CD4-positive, alpha-beta T cell treated with Interleukin-1 beta for 1 hour (primary cell): ENCODE data around the gene FER1L5.
A peak's percentile ranks its signal among the peaks of the same experiment; 100 is the strongest.

ENCODE experiments used
- DNase-seq, 2 donors: peaks; one replicate each; pipeline ENCODE4 v3.0.0-alpha.2; 2020 to 2022

FER1L5 gene

DNA sequence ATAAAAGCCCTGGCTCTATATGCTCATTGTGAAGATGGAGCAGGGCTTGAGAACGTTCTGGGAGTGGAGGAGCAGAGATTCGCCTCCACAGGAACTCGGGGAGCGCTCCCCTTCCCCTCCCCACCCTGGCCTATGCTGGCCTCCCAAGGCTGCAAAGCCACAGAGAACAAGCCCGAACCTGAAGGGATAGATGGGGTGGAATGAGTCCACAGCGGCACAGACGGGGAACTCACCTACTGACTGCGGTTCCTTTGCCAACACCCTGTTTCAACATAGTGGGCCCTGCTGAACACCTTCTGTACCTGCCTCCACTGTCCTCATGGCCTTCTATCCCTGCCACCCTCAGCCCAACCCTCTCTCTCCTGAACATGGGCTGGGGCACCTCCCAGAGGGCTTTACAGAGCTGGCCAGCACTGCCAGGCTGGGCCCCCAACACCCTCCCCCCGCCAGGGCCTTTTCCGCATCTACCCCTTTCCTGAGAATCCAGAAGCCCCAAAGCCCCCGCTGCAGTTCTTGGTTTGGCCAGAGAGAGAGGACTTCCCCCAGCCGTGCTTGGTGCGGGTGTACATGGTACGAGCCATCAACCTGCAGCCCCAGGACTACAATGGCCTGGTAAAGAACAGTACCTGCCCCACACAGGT, 55.8 kb downstream of the FER1L5 start:
- no peak for DNase-seq

DNA sequence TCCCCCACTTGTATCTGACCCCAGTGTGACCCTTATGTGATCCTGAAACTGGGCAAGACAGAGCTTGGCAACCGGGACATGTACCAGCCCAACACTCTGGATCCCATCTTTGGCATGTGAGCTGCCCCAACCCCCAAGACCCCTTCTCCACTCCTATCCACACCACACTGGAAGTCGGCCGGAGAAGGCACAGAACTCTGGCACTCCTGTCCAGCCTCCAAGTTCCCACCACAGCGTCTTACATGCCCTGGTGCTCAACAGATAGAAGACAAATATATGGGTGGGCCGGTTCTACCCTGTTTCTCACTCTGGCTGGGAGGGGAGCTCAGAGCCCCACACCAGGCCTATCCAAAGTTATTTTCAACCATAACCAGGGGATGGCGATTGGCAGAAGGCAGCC, 56.5 kb downstream of the FER1L5 start:
- DNase-seq = no peak

DNA sequence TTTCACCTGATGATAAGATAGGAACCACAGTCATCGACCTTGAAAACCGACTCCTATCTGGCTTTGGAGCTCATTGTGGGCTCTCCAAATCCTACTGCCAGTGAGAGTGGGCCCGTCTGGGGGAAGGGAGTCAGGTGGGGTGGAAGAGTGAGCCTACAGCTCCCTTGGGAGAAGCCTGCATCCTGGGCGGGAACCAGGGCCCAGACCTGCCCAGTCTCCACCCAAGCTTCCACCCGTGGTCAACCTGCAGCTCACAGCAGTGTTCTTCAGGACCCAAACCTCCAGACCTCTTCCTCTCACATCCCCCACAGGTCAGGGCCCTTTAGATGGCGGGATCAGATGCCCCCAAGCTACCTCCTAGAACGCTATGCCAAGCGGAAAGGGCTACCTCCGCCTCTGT, 57.1 kb downstream of the FER1L5 start:
- no peak for DNase-seq

DNA sequence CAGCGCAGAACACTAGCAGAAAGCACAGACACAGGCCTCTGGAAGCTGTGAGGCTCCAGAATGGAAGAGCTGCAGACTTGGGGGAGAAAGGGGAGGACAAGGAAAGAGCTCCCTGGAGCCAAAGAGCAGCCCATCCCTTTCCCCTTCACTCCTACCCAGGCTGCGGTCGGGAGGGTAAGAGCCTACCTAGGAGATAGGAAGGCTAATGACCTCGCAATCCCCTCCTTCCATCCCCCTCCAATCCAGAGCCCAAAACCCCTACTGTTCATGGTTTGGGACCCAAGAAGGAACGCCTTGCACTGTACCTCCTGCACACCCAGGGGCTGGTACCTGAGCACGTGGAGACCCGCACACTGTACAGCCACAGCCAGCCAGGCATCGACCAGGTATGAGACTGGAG, 57.5 kb downstream of the FER1L5 start:
- no peak for DNase-seq

DNA sequence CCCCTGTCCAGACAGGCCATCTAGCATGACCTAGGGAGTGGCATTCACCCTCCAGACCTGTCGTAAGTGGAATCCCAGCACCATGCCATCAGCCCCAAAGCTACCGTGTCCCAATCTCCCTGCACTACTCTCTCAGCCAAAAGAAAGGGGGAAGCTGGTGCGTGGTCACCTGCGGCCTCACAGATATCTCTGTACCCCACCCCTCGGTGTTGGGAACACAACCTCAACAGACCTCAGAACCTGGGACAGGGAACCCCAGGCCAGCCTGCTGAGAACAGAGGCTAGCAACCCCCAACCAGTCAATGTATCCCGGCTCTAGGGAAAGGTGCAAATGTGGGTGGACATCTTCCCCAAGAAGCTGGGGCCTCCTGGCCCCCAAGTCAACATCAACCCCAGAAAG, 59.1 kb downstream of the FER1L5 start:
- DNase-seq = no peak

DNA sequence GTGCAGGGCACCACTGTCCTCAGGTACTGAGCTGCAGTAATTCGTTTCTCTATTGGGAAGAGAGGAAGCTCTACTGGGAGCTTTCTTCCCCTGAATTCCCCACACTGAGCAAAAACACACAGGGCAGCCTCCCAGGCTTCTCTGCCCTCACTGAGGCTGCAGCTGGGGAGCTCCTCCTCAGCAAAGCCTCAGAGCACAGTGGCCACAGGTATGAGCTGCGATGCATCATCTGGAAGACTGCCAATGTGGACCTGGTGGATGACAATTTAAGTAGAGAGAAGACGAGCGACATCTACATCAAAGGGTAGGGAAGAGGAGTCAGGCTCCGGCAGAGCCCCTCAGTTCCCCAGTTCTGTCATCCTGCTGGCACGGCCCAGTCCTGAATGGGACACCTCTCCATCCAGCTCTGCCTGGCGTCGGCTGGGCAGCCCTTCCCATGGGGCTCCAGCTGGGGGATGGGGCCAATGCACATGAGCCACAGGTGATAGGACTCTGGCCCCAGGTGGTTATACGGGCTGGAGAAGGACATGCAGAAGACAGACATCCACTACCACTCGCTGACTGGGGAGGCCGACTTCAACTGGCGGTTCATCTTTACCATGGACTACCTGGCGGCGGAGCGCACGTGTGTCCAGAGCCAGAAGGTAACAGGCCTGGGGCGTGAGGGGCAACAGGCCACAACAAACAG, 59.7 kb downstream of the FER1L5 start:
- no peak for DNase-seq

DNA sequence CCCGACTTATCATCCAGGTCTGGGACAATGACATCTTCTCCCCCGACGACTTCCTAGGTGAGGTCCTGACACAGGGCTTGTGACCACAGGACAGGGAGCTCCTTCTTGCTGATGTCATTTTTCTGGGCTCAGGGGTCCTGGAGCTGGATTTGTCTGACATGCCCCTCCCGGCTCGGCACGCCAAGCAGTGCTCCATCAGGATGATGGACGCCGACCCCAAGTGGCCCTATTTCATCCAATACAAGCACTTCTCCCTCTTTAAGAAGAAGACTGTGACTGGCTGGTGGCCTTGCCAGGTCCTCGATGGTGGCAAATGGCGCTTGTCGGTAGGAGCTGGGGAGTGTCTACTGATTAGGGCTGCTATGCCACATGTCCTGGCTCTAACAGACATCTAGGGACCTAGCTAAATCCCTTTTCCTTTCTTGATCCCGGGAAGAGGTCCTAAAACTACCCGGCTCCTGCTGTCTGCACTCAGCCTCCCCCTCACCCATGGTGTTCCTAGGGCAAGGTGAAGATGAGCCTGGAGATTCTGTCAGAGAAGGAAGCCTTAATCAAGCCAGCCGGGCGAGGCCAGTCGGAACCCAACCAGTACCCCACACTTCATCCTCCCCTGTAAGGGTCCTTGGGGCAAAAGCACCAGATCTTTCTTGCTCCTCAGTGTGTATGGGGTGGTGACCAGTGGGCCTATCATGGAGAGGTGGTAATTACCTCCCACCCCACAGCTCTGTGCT, 60.6 kb downstream of the FER1L5 start:
- DNase-seq = no peak

DNA sequence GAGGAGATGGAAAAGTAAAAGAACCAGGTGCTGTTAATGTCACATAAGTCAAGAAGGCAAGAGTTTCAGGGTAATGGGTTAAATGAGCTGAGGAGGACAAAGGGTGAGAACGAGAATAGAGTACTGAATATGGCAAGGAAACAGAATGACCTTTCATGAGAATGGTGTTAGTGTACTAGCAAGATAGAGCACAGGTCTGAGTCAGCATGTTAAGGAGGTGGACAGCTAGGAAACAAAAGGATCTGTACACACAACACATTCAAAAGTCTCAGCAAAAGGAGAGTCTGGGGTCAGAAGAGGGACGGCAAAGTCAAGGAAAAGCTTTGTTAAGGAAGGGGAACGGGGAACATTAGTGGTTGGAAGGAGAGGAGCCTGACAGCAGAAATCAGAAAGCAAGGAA, 68.4 kb downstream of the FER1L5 start:
- DNase-seq = no peak

DNA sequence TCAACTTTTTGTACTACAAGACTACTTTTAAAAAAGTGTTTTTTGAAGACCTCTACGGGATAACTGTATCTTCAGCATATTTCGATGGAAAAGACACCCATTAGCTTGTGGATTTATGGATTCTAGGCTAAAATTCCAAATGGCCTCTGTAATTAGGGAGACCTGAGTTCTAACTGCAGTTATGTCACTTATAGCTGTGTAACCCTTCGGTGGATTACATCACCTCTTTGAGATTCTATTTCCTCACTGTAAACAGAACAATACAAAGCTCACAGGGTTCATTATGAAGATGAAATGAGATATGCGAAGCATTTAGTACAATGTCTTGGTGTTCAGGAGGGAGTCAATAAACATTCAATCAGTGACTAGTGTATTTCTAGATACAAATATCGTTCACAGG, 73.1 kb downstream of the FER1L5 start:
- no peak for DNase-seq

DNA sequence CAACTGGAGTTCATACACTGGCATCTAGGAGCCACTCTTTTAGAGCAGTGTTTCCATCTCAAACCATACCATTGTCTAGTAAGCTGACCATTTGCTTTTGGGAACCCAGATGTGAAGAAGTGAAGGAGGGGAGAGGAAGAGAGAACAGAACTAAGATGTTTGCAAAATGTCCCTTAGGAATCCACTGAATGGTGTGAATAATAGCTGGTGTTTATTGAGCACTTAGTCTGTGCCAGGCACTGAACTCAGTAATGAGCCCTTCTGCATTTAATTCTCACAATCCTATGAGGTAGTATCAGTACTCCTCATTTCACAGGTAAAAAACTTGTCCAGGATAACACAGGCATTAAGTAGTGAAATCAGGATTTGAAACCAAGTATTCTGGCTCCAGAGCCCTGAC, 73.8 kb downstream of the FER1L5 start:
- no peak for DNase-seq

DNA sequence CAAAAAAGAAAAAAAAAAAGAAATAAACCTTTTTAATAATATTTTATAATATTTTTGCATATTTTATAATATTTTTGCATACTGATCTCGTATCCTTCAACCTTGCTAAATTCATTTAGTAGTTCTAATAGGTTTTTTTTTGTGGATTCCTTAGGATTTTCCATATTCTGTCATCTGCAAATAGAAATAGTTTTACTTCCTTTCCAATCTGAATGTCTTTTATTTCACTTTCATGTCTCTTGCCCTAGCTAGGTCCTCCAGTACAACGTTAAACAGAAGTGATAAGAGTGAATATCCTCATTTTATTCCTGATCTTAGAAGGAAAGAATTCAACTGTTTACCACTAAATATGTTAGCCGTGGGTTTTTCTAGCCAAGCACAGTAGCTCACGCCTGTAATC, 83.6 kb downstream of the FER1L5 start:
- DNase-seq = no peak

DNA sequence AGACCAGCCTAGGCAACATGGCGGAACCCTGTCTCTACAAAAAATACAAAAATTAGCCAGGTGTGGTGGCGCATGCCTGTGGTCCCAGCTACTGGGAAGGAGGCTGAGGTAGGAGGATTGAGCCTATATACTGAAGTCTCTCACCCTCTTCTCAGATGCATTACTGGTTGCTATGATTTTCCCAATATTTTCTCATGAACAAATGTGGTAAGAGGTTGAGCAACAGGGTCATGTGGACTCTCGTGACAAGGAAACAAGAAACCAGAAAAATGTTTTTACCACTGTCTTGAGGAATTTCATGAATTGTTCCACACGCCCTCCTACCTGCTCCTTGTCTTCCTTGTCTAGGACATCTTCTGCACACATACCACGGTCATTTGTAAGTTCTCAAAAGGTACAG, 84.9 kb downstream of the FER1L5 start:
- no peak for DNase-seq

DNA sequence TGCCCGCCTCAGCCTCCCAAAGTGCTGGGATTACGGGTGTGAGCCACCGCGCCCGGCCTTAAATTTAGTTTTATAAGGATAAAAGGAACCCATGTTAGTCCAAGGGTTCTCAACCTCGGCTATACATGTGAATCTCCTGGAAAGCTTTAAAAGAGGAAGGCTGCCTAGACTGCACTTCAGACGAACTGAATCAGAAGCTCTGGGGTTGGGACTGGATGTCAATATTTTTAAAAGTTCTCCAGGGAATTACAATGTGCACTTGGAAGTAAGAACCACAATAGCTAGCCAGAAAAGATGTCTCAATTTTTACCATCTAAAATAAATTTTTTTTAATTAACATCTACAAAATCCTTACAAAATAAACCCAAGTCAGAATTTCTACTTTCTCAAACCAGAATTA, 87.2 kb downstream of the FER1L5 start:
- DNase-seq = no peak

DNA sequence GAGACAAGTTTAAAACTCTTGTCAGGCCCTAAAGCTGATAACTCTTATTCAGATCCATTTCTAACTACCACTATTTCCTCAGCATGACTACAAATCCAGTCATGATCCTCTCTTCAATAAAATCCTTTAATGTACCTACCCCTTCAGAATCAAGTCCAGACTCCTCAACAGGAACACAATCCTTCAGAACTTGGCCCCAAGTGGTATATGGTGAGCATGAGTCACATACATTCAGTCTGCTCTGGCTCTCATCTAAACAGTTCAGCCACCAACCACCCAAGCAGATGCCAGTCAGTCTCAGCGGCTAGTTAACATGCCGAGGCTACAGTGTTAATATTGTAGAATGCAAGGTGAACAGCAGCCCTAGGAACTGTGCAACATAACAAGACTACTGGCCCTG, 87.6 kb downstream of the FER1L5 start:
- DNase-seq = no peak

DNA sequence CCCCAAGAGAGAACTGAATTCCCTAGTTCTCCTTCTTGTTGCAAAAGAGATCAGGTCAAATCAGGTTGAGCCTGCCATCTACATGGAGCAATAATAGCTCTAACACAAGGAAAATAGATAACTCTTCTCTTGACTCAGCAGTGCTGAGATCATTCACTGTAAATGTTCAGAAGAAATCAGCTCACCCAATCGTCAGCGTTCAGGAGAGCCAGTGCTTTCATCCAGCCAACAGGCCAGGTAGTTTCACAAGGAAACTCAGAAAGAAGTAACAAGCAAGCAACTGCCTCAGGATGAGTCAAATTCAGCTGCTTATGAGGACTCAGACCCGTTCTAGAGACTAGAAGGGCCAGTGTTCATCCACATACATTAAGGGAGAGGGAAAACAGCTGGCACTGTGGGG, 91.4 kb downstream of the FER1L5 start:
- no peak for DNase-seq

DNA sequence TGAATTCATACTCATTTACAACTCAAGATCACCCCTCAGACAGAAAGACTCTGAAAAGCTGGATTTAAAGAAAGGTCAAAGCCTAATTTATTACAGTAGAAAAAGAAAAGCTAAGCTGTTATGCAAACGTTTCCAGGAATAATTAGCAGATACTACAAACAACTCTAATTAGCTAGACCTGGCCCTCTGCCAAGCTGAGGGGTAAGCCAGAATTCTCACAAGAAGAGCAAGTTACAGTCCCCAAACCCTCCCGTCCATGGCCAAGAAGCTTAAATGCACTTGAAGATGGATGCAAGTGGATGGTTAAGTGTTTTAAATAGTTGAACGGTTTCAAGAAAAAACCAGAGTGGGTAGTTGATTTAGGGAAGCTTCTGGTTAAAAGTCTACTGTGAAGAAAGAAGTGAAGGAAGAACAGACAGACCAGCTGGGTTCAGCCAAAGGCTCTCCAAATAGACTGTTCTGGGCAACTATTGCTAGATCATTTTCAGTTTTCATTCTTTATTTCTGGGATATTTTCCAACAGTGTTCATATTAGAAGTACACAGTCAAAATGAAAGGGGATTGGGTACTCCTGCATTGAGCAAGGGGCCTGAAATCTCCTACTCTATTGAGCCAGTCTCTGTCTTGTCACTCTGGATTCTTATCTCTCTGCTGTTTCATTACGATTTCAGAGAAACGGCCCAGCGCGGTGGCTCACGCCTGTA, 92.5 kb downstream of the FER1L5 start:
- DNase-seq = no peak

DNA sequence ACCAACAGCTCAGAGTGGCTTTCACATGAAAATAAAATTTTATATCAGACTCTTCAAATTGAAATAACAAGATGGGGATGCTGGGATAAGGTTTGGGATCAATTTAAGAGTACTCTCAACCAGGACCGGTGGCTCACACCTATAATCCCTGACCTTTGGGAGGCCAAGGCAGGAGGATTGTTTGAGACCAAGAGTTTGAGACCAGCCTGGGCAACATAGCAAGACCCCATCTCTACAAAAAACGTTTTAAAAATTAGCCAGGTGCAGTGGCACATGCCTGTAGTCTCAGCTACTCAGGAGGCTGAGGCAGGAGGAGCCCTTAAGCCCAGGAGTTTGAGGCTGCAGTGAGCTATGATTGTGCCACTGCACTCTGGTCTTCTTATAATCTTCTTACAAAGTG, 94.7 kb downstream of the FER1L5 start:
- no peak for DNase-seq

DNA sequence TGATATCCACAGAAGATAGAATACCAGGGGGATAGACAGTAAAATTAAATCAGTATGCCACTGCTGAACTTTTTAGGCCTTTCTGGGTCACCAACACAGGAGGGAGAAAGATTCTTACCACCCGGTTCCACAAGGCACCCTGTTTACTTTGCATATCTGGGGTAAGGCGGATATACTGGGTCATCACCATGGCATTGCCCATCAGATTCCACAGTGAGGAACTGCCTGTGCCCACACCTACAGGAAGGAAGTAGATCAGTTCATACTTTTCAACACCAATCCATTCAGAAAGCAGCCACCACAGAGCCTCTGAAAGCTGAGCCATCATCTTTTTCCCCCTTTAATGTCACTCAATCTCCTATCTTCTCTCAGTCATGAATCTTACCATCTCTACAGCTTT, 95.3 kb downstream of the FER1L5 start:
- peak in 1 of 2 donors; percentile 33 for DNase-seq

DNA sequence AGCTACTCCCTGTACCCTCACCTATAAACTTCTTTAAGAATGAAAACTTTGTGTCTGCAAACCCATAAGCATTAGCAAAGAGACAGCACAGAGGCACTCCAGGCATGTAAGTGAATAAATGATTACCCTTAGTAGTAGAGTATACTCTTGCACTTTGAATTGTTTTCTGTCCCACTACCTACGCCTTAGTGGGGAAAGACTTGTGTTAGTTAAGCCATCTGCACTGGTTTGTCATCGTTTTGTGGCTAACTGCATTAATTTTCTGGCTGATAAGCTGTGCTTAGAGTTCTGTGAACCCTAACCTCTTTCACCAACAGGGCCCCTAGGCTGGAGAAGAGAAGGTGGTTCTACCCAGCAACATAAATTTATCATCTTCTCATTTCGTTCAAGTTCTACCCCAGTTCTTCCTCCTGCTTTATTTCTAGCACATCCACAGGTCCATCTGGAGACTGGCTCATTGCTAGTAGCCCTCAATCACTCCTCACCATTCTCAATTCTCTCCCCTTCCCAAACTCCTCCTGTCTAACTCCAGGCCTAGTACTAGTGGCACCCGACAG, 96.6 kb downstream of the FER1L5 start:
- DNase-seq = no peak

DNA sequence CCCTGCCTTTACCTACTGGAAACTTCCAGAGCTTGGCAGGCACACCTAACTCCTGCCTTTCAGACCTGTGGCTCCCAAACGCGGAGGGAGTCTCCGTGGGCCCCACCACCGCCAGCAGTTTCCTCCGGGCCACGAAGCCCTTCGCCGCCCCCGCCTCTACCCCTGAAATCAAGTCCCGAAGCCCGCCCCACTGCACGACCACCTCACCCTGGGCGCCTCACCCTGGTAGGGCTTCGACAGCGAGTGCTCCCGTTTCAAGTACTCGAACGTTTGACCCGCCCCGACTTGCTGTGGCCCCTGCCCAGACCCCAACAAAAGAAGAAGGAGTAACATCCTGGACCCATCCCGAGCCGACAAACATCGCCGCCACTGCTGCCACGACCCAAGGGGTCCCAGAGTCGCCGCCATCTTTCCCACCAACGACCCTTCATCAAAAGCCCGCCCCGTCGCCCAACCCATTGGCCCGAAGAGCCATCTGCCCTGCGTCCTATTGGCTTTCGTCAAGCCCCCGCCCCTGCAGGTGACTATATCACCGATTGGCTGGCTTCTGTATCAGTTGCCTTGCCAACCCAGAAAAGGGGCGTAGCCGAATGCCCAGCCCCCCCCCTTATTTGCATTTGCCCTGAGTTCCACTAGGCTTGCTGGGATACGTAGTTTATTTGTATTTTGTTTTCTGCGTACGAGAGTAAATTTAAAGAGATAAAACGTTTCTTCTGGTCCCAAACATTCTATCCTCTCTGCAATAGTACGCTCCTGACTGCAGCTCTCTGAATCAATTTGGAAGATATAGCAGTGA, 97.3 kb downstream of the FER1L5 start, which contains the start of gene LMAN2L:
TSS of gene LMAN2L (minus strand) at position 432 of the 796 bp plus-strand sequence. CDS start at position 408, 24 bp downstream.
- peak; percentile 97 to 98 for DNase-seq

DNA sequence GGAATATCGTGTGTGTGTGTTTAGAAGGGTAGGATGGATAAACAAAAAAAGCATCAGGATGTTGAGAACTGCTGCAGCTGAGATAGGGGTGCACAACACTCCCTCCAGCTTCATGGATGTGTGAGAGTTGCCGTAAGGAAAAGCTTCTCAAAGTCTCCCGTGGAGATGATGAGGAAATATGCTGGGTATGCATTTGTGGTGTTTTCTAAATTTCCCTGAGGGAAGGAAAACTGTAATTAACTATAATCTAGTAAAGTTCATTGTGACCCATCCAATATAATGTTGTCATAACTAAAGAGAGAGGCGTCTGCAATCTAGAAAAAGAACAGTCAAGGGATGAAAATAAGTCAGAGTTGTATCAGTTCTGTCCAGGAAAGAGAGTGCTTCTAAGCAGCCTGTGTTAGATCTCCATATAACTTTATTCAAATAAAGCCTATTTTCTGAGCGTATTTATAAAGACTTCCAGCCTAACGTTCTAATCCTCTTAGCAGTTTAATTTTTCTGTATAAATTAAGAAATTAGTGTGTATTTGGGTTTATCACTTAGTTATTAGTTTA, 104.6 kb downstream of the FER1L5 start:
- DNase-seq = no peak

DNA sequence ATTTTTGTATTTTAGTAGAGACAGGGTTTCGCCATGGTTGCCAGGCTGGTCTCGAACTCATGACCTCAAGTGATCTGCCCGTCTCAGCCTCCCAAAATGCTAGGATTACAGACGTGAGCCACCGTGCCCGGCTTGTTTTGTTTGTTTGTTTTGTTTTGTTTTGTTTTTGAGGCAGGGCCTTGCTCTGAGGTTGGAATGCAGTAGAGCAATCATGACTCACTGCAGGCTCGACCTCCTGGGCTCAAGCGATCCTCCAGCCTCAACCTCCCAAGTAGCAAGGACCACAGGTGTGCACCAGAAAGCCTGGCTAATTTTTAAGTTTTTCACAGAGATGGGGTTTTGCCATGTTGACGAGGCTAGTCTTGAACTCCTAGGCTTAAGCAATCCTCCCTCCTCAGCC, 109.2 kb downstream of the FER1L5 start:
- no peak for DNase-seq
